ENCODE data around the gene AFF3. TPM values are rescaled to one million over a fixed set of nuclear protein-coding genes. Genes with fewer than 3 reads are reported as not detected.

The AFF3 gene
- total RNA-seq, 1 experiment from 2014 or later, result 0.42 TPM

GRCh38 chr2:99845296-99845695, 297.1 kb downstream of the AFF3 start:
- Mint-ChIP-seq H3K4me1 (ENCODE audit: insufficient read depth, unreplicated experiment) (no peaks in the 10 kb centered on the region), H3K27me3 (ENCODE audit: insufficient read depth, unreplicated experiment) (no peaks in the 10 kb centered on the region), H3K27ac (ENCODE audit: low read depth, unreplicated experiment) (no peak overlapping the region), H3K9me3 (ENCODE audit: unreplicated experiment) (no peaks in the 10 kb centered on the region), H3K36me3 (ENCODE audit: insufficient read depth, unreplicated experiment) (no peaks in the 10 kb centered on the region), H3K4me3 (ENCODE audit: unreplicated experiment) (no peak overlapping the region)
- intact Hi-C loops (cut with micrococcal nuclease), result no loop called here
- BruUV-seq (replicated peaks), result no TSS peak
- DNase-seq (ENCODE audit: unreplicated experiment), result no peak
- TF ChIP-seq, protein P1, sequence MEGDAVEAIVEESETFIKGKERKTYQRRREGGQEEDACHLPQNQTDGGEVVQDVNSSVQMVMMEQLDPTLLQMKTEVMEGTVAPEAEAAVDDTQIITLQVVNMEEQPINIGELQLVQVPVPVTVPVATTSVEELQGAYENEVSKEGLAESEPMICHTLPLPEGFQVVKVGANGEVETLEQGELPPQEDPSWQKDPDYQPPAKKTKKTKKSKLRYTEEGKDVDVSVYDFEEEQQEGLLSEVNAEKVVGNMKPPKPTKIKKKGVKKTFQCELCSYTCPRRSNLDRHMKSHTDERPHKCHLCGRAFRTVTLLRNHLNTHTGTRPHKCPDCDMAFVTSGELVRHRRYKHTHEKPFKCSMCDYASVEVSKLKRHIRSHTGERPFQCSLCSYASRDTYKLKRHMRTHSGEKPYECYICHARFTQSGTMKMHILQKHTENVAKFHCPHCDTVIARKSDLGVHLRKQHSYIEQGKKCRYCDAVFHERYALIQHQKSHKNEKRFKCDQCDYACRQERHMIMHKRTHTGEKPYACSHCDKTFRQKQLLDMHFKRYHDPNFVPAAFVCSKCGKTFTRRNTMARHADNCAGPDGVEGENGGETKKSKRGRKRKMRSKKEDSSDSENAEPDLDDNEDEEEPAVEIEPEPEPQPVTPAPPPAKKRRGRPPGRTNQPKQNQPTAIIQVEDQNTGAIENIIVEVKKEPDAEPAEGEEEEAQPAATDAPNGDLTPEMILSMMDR (IDR thresholded peaks at IDR 0.05; ENCODE audit: unreplicated experiment), result no peak
- ChIA-PET CTCF (no interaction called here), POLR2A (no interaction called here)

DNA sequence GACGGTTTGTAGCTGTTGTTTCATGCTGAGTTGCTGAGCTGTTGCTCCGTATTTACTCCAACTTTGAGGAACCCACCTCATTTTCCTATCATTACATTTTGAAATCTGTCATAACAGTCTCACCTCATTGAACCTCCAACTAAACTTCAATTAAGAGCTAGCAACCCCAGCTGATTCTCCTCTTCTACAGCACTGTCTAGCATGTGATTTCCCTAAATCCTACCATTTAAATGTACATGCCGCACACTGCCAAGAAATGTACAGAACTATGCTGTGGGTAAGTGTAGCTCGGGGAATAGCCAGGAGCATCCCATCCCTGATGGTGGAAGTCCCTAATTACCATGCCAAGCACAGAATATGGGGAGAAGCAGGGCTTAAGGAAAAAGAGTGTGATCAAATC, 299.9 kb downstream of the AFF3 start:
- TF ChIP-seq, protein P1 (IDR thresholded peaks at IDR 0.05; ENCODE audit: unreplicated experiment), result no peak
- no peaks in the 10 kb centered on the region for H3K36me3 Mint-ChIP-seq (ENCODE audit: insufficient read depth, unreplicated experiment)
- CTCF ChIA-PET, result interaction anchor here (0.7 to 1.2 kb wide), 4 partner anchors 23 to 401 kb away, joined by 3 to 4 read pairs (median 3); no protein-coding TSS in a partner anchor
- POLR2A ChIA-PET, result no interaction called here
- no peaks in the 10 kb centered on the region for H3K9me3 Mint-ChIP-seq (ENCODE audit: unreplicated experiment)
- H3K4me1 Mint-ChIP-seq (ENCODE audit: insufficient read depth, unreplicated experiment), result no peaks in the 10 kb centered on the region
- H3K27me3 Mint-ChIP-seq (ENCODE audit: insufficient read depth, unreplicated experiment), result no peaks in the 10 kb centered on the region
- no TSS peak for BruUV-seq (replicated peaks)
- DNase-seq (ENCODE audit: unreplicated experiment), result no peak
- H3K27ac Mint-ChIP-seq (ENCODE audit: low read depth, unreplicated experiment), result no peak overlapping the region
- intact Hi-C loops (cut with micrococcal nuclease), result no loop called here
- no peak overlapping the region for H3K4me3 Mint-ChIP-seq (ENCODE audit: unreplicated experiment)

GRCh38 chr2:99841749-99842148, 300.6 kb downstream of the AFF3 start:
- CTCF ChIA-PET, result interaction anchor here (0.8 to 1.3 kb wide), 4 partner anchors 23 to 419 kb away, joined by 3 to 6 read pairs (median 4); no protein-coding TSS in a partner anchor

DNA sequence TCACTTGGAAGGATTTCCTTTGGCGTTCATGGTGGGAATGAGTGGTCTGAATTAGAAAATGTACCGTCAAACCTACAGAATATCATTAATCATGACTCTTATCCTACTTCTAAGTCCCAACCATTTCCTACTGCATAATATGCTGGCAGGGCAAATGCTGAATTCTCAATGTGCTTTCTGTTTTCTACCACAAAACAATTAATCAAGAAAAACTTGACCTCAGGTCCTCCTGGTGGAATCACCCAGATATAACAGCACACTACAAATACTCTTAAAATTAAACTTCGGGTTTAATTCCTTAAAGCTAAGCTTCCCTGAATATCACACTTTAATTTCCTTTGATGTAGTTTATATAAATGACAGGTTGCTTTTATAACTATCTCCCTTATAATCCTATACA, 301.6 kb downstream of the AFF3 start:
- no TSS peak for BruUV-seq (replicated peaks)
- no peaks in the 10 kb centered on the region for H3K9me3 Mint-ChIP-seq (ENCODE audit: unreplicated experiment)
- no peak overlapping the region for H3K27ac Mint-ChIP-seq (ENCODE audit: low read depth, unreplicated experiment)
- CTCF ChIA-PET, result interaction anchor here (1.3 kb wide), 1 partner anchor 420 kb away, joined by 6 read pairs; no protein-coding TSS in a partner anchor
- POLR2A ChIA-PET, result no interaction called here
- no peaks in the 10 kb centered on the region for H3K27me3 Mint-ChIP-seq (ENCODE audit: insufficient read depth, unreplicated experiment)
- H3K4me3 Mint-ChIP-seq (ENCODE audit: unreplicated experiment), result no peak overlapping the region
- no peaks in the 10 kb centered on the region for H3K36me3 Mint-ChIP-seq (ENCODE audit: insufficient read depth, unreplicated experiment)
- peaks cover 5% of the 10 kb centered on the region for H3K4me1 Mint-ChIP-seq (ENCODE audit: insufficient read depth, unreplicated experiment)
- intact Hi-C loops (cut with micrococcal nuclease), result no loop called here
- TF ChIP-seq, protein P1 (IDR thresholded peaks at IDR 0.05; ENCODE audit: unreplicated experiment), result no peak
- DNase-seq (ENCODE audit: unreplicated experiment), result no peak

More at GRCh38 chr2:99841749-99842148, 300.6 kb downstream of the AFF3 start:
- intact Hi-C loops (cut with micrococcal nuclease), result no loop called here
- TF ChIP-seq, protein P1 (IDR thresholded peaks at IDR 0.05; ENCODE audit: unreplicated experiment), result no peak
- BruUV-seq (replicated peaks), result no TSS peak
- Mint-ChIP-seq H3K27ac (ENCODE audit: low read depth, unreplicated experiment) (no peak overlapping the region), H3K4me3 (ENCODE audit: unreplicated experiment) (no peak overlapping the region), H3K27me3 (ENCODE audit: insufficient read depth, unreplicated experiment) (no peaks in the 10 kb centered on the region), H3K4me1 (ENCODE audit: insufficient read depth, unreplicated experiment) (peaks cover 3% of the 10 kb centered on the region), H3K36me3 (ENCODE audit: insufficient read depth, unreplicated experiment) (no peaks in the 10 kb centered on the region), H3K9me3 (ENCODE audit: unreplicated experiment) (no peaks in the 10 kb centered on the region)
- POLR2A ChIA-PET, result no interaction called here
- no peak for DNase-seq (ENCODE audit: unreplicated experiment)
